GM12872 (cell line): Measurements from ENCODE around the gene PFAS.

ENCODE experiments used
- TF ChIP-seq, protein P1 (sequence below): IDR thresholded peaks from 3 replicates; pipeline ENCODE4 v1.5.1; 2011; ENCODE audit warnings: low read depth, mild to moderate bottlenecking, low read length, moderate library complexity; ENCODE audit not compliant: insufficient read depth

The PFAS gene

DNA sequence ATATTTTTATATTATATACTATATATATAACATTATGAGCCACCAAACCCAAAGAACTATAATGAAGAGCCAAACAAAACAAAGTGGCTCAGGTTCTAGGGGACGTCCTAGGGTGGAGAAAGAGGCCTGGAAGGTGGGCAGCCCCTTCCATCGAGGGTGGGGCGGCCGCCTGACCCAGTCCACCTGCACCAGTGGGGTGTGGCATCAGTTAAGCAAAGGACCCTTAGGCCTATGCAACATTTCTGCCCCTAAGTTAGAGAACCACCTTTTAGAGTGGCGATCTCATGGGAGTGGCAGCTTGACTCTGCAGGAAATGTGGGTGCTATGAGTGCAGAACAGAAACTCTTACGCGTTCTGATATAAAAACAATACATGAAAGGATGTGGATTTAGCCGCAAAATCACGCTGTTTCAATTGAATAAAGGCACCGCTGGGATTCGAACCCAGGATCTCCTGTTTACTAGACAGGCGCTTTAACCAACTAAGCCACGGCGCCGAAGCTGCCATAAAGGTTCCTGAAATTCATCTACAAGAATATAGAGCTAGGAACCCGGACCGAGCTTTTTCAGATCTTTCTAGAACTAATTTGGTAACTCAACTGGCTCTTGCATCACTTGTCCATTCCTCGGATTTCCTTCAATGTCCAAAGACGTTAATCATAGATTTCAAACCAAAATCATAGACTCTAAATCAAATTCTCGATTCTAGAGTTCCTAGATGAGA is 23.1 kb upstream of the PFAS start:
- TF ChIP-seq, protein P1, sequence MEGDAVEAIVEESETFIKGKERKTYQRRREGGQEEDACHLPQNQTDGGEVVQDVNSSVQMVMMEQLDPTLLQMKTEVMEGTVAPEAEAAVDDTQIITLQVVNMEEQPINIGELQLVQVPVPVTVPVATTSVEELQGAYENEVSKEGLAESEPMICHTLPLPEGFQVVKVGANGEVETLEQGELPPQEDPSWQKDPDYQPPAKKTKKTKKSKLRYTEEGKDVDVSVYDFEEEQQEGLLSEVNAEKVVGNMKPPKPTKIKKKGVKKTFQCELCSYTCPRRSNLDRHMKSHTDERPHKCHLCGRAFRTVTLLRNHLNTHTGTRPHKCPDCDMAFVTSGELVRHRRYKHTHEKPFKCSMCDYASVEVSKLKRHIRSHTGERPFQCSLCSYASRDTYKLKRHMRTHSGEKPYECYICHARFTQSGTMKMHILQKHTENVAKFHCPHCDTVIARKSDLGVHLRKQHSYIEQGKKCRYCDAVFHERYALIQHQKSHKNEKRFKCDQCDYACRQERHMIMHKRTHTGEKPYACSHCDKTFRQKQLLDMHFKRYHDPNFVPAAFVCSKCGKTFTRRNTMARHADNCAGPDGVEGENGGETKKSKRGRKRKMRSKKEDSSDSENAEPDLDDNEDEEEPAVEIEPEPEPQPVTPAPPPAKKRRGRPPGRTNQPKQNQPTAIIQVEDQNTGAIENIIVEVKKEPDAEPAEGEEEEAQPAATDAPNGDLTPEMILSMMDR, result no peak

DNA sequence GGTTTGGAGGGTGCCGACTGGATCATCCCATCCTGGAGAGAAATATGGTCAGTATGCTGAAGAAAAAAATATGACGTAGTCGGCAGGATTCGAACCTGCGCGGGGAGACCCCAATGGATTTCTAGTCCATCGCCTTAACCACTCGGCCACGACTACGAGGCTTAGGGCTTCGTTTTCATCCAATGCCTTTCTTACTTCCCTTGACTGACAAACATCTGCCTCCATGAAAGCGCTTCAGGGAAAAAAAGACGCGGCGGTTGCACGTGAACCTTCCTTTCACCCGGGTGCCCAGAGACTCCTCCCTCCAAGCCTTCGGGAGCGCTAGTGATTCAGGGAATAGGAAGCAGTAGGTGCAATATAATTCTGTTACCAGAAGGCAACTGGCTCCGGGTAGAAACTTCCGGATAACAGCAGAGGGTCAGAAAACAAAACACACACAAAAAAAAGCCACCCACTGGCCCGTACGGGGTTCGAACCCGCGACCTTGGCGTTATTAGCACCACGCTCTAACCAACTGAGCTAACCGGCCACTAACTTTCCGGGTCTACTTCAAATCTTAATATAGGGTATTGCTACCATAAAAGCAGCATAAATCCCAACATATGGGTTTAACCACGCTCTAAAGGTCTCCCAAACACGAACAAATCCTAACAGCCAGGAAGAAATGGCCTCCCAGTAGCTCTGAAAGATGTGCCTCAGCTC is 22.4 kb upstream of the PFAS start:
- TF ChIP-seq, protein P1, result no peak

DNA sequence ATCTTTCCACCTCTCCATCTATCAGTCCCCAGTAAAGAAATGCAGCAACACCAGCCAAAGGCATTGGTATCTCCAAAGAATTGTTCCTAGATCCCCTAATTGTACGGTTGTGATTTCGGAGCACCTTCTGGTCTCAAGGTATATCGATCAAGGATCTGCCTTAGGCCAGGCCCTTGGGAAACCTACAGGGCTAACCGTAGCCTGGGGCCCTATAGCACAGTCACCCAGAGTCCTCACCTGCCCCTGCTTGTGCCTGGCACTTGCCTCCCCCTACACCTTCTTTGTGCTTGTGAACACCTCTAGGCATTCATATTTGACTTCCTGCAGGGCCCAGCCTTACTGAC is 21.9 kb upstream of the PFAS start:
- TF ChIP-seq, protein P1, result no peak

DNA sequence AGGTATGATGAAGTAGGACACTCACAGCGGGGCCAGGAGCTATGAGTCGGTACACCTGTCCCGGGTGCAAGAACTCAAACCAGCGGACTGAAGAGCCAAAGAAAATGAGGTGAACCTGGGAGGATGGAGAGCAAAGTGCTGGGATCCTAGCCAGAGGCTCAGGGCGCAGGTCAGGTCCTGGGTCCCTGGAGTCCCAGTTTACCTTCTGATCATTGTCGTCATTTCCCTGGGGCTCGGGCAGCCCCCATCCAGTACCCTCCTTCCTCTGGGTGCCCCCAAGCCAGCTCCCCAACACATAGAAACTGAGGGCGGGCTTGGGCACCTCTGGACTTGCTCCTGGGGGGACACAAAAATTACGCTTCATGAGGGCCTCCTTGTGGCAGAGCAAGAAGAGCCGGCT is 17.4 kb upstream of the PFAS start:
- TF ChIP-seq, protein P1, result no peak

DNA sequence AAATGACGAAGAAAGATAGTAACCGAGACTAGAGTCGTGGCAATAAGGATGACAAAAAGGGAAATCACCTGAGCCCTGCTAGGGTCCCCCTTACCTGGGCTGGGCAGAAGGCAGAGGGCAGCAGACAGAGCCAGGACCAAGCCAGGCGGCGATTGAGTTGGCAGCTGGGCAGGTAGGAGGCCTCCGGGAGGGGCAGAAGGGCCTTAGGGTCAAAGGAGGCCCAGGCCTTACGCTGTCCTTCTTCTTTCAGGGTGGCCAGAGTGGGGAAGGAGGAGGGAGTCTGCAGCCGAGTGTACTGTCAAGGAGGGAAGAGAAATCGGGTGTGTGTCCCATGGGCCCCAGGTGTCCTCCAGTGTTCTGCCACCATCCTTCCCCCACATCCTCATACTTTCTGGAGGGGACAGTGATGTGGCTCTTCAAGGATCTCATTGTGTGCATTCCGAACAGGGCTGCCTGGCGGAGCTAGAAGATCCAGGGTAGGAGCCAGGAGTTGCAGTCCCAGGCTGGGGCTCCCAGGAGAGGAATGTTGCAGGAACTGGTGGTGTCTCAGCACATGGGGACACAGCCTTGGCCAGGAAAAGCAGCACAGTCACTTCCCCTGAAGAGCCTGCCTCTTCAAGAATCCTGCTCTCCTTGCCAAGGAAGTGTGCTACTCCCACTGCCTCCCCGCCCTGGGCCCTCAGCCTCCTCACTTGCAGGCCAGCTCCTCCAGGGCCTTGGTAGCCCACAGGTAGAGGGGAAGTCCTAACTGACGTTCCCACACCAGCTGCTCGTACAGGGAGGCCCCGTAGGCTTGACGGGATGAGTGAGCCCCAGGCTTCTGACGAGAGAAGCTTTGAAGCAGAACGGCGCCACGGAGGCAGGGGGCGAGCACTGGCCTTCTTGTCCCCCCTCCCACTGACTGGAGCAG is 14.5 kb upstream of the PFAS start:
- TF ChIP-seq, protein P1, result no peak

DNA sequence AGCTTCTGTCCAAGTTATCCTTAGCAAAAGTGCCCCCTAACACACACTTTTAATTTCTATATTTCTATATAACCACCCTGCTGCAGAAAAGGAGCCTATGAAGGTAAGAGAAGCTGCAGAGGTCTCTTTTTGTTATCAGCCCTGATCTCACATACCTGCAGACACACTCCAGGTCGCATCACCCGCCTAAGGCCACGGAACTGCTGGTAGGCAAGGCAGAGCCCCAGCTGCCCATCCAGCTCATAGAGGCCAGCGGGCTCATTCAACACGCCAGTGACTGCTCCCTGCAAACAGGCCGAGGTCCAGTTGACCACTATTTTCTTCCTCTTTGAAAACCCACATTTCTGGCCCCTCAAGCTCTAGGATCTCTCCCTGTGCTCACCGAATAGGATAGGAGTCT is 13.4 kb upstream of the PFAS start:
- TF ChIP-seq, protein P1, result no peak

DNA sequence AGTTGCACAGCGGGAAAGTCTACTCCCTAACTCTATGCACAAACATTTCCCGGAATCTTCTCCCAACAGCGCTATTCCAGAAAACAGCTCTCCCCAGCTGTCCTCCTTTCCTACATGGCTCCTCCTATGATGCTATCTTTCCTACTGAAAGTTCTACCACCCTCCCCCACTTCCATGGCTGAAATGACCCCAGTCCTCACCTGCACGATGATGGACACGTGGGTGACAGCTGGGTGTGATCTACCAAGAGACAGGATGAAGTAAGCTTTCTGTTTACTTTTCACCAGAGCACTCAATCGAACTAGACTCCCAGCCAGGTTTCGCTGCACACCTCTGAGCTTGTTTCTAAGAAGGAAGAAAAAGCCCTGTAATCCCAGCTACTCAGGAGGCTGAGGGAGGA is 11.9 kb upstream of the PFAS start:
- TF ChIP-seq, protein P1, result no peak
